NCI-H2029 treated with DMSO at 0.1 percent for 48 hours (cell line): Measurements from ENCODE around the gene SPHKAP.
"Not testable (repeated sequence)": the region's sequence is repeated elsewhere in the genome, so short reads cannot be mapped to it uniquely, and the experiment has no call there.

Experiments used
- DNase-seq: peaks from one replicate; lab custom pipeline; 2025; lab: John Stamatoyannopoulos, UW

Gene SPHKAP

GRCh38 chr2:228023619-228024018 lies 157.9 kb downstream of the SPHKAP start:
- DNase-seq, result no peak

GRCh38 chr2:228018311-228018710 lies 163.2 kb downstream of the SPHKAP start:
- DNase-seq, result no peak

GRCh38 chr2:228017784-228018183 lies 163.7 kb downstream of the SPHKAP start:
- no peak for DNase-seq

GRCh38 chr2:228016402-228016801 lies 165.1 kb downstream of the SPHKAP start:
- no peak for DNase-seq

GRCh38 chr2:228015741-228016140 lies 165.7 kb downstream of the SPHKAP start:
- DNase-seq, result no peak

- DNase-seq, result no peak
Measured at GRCh38 chr2:227996366-227996765, 185.1 kb downstream of the SPHKAP start.

GRCh38 chr2:227990937-227991336 lies 190.6 kb downstream of the SPHKAP start:
- no peak for DNase-seq

- no peak for DNase-seq
Measured at GRCh38 chr2:227973241-227973640, 208.2 kb downstream of the SPHKAP start.

- no peak for DNase-seq
Measured at GRCh38 chr2:227971619-227972230, 209.8 kb downstream of the SPHKAP start.

- no peak for DNase-seq
Measured at GRCh38 chr2:227960317-227960716, 221.2 kb downstream of the SPHKAP start.

- no peak for DNase-seq
Measured at GRCh38 chr2:227942965-227943364, 238.5 kb downstream of the SPHKAP start.

- DNase-seq, result no peak
Measured at GRCh38 chr2:227942021-227942420, 239.5 kb downstream of the SPHKAP start.

GRCh38 chr2:227939271-227940027 lies 242.0 kb downstream of the SPHKAP start:
- no peak for DNase-seq

GRCh38 chr2:227936249-227936648 lies 245.2 kb downstream of the SPHKAP start:
- DNase-seq, result not testable (repeated sequence)

- no peak for DNase-seq
Measured at GRCh38 chr2:227933884-227934283, 247.6 kb downstream of the SPHKAP start.

GRCh38 chr2:227932403-227932802 lies 249.1 kb downstream of the SPHKAP start:
- DNase-seq, result no peak

GRCh38 chr2:227932001-227932400 lies 249.5 kb downstream of the SPHKAP start:
- DNase-seq, result no peak
